ENCODE data around the gene PDRG1. TPM values are rescaled to one million over a fixed set of nuclear protein-coding genes. Genes with fewer than 3 reads are reported as not detected.
"Not testable (repeated sequence)": the region's sequence is repeated elsewhere in the genome, so short reads cannot be mapped to it uniquely, and the experiment has no call there.

Gene PDRG1
- total RNA-seq, 1 experiment from 2014 or later = 6.2 TPM

DNA sequence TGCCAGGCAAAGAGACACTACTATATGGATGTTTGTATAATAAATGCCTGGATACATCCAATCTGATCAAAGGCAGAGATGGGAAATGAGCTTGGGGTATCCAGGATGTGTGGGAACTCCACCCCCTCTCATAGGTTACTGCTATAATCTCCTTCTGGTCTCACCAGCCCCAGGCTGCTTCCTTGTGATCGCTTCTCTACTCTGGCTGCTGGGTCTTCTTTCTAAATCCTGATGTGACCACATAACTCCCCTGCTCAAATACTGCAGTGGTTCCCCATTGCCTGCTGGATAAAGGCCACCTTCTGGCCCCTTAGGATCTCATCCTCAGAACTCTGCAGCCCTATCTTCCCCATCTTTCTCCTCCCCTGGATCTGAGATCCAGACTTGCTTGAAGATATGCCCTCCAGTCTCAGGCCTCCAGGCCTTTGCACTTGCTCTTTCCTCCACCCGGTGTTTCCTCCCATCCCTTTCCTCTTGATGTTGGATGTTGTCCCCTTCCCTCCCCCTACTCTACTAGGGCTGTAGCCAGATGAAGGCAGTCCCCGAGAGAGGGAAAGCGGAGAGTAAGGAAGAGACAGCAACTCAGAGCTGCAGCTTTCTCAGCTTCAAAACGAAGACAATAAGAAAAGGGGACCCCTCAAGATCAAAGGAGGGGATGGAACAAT, 15.3 kb upstream of the PDRG1 start:
- DNase-seq (ENCODE audit: low spot score) = no peak

DNA sequence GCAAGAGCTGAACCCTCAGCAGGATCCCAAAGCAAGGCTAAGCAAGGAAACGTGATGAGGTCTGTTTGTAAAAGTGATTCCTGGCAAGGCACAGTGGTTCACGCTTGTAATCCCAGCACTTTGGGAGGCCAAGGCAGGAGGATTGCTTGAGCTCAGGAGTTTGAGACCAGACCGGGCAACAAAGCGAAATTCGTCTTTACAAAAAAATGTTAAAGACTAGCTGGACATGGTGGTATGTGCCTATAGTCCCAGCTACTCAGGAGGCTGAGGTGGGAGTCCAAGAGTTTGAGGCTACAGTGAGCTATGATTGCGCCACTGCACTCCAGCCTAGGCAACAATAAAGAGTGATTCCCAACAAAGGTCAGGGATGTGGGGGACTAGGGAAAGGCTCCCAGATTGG, 12.0 kb upstream of the PDRG1 start:
- no peak for DNase-seq (ENCODE audit: low spot score)

DNA sequence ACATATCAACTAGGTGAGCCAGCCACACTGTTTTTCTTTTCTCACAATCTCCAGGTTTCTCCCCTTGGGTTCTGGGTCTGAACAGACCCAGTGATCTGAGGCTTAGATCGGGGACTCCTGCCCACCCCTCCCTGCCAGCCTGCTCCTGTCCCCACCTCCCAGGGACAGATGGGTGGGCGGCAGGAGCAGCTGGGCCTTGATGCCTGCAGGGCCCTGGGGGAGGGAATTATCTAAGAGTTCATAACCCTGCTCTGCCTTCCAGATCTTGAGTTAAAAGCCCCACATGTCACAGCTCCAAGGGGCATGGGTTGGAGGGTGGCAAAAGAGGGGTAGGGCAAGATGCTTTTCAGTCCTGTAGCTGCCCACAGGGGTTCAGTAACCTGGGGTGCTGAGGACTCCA, 10.9 kb upstream of the PDRG1 start:
- no peak for DNase-seq (ENCODE audit: low spot score)

DNA sequence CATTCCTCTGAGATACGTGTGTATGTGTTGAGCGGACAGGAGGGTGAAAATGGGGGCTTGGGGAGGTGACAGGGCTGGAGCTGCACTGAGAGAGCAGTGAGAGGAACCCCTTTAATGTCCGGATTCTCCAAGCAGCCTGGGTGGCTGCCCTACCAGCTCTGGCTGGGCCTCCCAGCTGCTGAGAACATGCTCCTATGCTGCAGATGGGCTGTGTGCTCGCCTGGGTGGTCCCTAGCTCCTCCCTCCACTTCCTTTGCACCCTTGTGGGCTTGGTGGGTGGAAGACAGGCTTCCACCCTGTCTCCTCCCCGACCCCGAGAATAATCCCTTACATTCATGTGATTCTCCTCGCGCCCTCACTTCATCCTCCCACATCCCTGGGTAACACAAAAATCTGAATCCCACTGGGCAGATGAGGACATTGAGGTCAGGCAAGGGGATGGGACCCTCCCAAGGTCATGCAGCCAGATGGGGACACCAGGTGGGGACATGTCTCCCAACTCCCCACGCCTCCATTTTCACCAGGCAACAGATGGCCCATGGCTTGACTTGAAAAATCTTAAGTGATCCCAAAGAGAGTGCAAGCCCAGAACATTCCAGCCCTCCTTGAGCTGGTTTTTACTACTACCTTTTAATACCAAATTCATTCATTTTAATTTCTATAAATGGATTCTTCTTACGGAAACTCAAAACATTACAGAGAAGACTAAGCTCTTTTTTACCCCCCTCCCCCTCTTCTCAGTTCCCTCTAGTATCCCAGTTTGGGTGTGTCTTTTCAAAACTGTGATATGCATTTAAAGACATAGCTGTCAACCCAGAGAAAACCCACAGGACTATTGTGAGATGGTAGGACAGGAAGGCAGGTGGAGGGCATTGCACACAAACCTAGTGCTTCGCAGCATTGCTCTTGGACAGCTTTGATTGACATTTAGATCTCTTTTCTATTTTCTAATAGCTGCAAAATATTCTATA, 5.0 kb upstream of the PDRG1 start:
- no peak for DNase-seq (ENCODE audit: low spot score)

DNA sequence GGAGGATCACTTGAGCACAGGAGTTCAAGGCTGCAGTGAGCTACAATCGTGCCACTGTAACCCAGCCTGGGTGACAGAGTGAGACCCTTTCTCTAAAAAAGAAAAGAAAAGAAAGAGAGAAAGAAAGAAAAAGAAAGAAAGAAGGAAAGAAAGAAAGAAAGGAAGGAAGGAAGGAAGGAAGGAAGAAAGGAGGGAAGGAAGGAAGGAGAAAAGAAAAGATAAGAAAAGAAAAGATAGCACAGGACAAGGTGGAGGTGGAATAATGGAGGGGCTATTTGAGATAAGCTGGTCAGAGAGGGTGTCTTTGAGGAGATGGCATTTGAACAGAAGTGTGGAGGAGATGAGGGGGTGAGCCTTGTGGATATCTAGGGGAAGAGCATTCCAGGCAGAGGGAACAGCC, 2.7 kb upstream of the PDRG1 start:
- DNase-seq (ENCODE audit: low spot score) = no peak

DNA sequence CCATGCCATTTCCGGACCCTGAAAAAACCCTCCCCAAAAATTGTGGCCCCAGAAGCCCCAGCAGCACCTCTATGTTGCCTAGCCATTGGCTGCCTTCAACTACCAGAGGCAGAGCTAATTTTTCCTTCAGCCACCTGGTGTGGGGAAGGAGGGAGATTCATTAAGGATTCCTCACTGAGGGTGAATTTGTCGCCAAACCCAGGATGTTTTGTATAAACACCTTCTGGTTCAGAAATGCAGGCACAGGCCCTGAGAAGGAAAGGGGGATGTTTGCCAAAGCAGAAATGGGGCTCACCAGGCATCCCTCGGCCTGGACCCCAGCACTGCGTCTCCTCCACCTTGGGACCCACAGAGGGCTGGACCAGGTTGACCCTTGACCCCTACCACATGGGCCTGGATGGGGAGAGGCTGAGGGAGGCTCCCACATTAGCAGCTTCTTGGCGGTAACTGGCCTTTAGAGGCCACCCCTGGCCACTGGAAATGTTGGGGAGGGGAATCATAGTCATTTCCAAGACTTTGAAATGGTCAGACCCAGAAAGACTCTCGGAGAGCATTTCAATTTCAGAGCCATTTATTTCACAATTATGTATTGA, 1.8 kb upstream of the PDRG1 start:
- DNase-seq (ENCODE audit: low spot score) = no peak

DNA sequence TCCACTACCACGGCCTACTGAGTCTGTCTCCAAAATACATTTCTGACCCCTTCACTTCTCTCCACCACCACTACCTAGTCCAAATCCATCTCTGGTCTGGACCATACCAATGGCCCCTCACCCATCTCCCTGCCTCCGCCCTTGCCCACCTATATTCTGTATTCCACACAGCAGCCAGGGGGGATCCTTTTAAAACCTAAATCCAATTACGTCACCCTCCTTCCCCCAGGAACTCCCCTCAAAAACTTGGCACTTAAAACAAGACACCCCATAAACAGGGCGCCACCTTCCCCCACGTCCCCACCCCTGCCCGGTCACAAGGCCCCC, 680 bp downstream of the PDRG1 start:
- no peak for DNase-seq (ENCODE audit: low spot score)

DNA sequence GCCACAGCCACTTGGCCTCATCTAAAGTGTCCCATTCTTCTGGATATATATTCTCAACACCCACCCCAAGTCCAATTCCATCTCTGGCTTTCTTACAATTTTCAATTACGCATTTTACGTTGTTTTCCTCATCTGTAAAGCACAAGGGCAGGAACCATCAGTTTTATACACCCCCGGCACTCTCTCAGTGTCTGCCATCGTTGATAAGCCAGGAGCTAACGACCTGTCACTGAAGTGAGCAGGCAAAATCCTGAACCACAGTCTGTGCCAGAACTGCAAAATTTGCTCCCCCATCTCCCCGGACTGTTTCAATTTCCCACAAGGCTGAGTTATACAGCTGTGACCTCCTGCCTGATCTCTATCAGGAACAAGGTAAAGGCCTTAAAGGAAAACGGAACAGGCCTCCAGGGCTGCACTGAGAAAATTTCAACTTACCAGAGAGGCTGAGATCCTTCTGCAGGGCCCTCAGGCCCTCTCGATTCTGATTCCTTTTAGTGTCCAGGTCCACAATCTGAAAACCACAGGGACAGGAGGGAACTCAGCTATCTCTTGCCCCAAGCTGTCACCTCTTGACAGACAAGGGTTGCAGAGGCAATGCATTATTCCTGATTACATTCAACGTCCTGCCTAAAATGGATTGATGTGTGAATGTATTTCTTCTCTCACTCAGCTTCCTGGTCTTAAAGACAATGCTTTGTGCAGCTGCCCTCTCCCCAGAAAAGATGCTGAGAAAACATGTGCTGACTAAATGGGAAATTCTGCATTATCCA, 1.8 kb downstream of the PDRG1 start:
- no peak for DNase-seq (ENCODE audit: low spot score)

DNA sequence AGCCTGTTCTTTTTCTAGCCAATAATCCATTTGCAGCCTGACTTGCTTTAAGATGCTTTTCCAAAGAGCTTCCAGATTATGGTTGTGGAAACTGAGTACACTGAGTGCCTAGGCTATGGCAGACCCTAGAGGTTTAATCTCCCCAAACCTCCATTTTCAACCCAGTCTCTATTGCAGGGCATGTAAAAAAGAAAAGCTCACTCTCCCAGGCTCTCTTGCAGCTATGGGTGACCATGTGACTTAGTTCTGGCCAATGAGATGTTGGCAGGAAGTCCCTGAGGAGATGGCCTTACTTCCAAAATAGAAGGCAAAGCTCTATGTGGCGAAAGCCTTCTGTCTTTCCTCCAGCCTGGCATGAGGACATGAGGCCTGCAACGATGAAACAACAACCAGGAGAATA, 3.8 kb downstream of the PDRG1 start:
- DNase-seq (ENCODE audit: low spot score) = no peak

DNA sequence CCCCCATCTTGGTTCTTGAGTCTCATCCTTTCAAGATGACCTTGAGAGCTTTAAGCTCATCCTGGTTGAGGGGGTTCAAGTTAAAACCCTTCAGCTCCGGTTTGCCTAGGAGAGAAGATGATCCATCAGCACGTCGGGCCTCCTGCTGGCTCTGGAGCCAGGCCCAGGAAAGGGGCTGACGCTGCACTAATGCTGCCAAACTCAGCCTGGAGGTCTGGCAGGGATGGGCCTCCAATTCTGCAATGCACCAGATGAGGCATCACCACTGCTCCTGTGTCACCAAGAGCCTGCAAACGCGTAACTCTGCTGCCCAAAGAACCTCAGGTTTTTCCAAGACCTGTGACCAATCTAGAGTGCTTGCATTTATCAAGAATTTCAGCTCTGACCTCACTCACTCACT, 6.1 kb downstream of the PDRG1 start:
- no peak for DNase-seq (ENCODE audit: low spot score)

DNA sequence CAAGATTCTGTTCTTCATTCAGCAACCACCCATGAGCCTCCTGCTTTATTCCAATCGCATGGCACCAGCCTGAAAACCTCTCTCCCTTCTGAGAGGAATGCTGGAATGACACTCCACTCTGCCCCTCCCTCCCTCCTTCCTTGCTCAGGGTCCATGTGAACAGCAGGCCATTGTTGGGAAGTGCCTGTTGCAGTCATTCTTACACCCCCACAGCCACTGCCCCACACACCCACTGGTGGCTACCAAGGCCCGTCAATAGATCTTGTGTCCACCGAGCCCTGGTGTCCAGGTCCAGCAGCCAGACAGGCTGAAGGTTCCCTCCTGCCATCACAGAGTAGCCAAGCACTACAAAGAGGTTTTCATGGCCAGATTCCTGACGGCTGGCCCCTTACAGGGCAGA, 6.5 kb downstream of the PDRG1 start:
- no peak for DNase-seq (ENCODE audit: low spot score)

DNA sequence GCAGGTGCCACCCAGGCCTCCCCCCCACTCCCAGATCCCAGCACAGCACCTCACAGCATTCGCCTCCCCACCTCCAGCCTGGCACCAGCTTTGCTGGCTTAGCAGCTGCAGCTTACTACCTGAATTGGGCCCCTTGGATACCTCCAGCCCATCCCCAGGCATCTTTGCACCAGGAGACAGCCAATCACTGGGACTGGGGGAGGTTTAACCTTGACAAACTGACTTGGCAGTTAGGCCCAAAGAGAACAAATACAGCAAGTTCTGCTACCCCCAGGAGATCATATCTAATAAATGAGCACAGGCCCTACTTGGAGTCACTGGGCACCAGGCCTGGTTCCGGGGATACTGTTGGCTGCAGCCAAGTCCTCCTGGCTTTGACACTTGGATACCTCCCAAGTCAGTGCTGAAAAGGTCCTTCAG, 8.8 kb downstream of the PDRG1 start:
- no peak for DNase-seq (ENCODE audit: low spot score)

DNA sequence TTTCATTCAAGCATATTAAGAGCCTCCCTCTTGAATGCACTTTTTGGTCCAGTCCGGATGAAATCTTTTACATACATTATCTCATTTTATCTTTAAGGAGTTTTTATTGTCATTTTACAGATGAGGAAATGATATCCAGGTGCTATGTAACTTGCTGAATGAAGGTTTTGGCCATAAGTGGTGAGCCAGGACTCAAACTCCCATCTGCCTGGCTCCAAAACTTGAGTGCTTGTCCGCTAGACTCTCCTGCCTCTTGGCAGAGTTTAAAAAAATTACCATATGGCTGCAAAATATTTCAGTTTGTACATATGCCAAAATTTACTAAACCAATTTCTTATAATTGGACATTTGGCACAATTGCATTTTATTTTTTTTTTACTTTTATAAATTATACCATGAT, 12.2 kb downstream of the PDRG1 start:
- DNase-seq (ENCODE audit: low spot score) = no peak

DNA sequence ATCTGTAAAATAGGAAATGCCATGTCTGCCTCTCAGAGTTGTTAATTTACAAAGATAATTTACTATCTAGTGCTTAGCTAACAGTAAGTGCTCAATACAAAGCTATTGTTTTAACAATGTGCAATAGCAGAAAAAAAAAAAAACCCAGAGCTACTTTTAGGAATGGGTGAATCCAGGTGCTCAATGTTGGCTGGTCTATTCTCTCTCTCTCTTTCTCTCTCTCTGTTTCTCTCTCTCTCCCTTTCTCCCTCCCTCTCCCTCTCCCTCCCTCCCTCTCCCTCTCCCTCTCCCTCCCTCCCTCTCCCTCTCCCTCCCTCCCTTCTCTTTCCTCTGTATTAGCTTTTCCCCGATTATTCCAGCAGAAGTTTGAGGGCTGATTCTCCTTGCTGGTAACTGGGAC, 14.0 kb downstream of the PDRG1 start:
- DNase-seq (ENCODE audit: low spot score) = no peak

DNA sequence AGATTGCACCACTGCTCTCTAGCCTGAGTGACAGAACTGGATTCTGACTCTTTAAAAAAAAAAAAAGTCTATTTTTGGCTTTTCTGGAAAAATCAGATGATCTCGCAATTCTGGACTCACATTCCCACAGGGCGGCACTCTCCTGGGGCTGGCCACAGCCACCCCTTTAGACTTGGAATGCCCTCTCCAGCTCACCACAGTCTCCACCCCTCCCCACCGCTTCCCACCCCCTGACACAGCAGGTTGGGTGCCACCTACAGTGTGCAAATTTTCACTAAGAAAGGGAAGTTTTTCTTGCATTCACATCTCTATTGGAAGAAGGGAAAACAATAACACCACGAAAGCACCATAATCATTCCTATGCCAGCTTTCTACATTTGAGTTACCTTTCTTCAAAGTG, 15.4 kb downstream of the PDRG1 start:
- DNase-seq (ENCODE audit: low spot score) = no peak

DNA sequence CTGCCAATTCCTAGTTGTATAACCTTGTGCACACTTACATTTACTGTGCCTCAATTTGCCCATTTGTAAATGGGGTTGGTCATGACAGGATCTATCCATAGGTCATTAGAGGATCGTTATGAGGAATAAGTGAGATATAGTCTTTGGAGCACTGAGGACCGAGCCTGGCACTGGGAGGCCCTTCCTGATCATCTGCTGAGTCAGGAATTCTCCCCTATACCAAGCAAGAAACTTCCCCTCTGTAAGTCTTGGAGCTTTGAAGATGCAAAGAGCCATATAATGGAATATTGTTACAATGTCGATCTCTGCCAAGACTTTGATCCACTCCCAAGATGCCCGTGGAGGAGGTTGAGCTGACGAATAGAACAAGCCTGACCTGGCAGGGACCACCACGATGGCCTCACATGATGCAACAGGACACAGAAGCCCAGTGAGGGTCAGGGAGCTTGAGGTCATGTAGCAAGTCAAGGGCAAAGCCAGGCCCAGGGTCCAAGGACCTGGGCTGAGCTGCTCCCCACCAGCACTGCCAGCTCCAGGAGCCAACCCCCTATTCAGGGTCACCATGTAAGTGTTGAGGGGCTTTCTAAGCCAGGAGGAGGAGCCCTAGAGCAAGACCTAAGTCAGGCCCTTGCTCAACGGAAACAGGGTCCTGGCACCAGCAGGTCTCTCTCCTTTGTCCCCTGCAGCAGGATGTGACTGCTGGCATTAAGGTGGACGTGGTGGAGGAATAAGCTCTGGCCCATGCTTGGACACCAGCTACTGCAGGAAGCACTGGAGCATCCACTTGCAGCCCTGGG, 16.7 kb downstream of the PDRG1 start:
- DNase-seq (ENCODE audit: low spot score) = no peak

DNA sequence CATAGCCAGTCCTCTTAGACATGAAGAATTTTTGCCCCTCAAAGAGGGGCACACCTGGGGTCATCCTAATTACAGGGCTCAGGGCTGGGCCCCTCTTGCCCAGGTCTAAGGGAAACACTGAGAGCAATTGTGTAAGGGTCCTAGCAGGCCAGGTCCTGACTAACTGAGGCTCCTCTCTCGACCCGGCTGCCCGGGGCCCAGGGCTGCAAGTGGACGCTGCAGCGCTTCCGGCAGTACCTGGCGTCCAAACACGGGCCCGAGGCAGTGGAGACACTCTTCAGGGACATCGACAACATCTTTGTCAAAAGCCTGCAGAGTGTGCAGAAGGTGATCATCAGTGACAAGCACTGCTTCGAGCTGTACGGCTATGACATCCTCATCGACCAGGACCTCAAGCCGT, 17.4 kb downstream of the PDRG1 start:
- DNase-seq (ENCODE audit: low spot score) = no peak

DNA sequence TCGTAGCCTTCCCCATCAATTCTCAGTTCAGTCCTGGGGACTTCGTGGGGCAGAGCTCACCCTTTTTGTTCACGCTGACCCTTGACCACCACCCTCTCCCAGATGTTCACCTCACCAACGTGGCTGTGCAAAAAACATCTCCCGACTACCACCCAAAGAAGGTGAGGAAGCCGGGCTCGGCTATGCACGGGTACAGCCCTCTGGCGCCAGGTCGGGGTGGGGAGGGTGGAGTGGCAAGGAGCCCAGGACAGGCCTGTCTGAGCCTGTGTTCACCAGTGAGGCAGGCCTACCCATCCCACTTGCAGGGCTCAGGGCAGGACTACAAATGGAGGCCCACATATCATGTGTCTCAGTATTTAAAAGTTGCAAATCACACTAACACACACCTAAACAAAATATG, 18.1 kb downstream of the PDRG1 start:
- no peak for DNase-seq (ENCODE audit: low spot score)

DNA sequence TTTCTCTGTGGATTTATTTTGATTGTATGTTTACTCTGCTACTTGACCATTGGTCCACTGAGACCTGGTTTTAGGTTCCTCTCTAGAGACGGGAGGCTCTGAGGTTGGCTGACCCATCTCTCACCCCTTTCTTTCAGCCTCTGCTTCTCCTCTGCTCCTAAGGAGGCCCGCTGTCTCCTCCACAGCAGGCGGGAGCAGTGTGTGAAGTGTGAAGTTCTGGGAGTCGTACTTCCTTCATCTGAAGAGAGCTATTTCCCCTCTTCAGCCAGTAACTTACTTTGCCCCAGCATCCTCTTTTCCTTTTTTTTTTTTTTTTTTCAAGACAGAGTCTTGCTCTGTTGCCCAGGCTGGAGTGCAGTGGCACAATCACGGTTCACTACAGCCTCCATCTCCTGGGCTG, 21.1 kb downstream of the PDRG1 start:
- no peak for DNase-seq (ENCODE audit: low spot score)

DNA sequence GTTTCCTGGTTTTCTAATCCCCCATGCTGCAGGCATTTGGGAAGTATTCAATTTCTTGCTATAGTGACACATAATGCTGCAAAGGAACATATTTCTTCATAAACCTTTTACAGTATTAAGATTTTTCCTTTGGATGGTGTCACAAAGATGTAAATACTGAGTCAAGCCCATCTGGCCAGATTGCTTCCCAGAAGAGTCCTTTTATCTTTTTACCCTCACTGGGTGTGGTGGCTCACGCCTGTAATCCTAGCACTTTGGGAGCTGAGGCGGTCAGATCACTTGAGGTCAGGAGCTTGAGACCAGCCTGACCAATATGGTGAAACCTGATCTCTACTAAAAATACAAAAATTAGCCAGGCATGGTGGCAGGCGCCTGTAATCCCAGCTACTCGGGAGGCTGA, 22.2 kb downstream of the PDRG1 start:
- not testable (repeated sequence) for DNase-seq (ENCODE audit: low spot score)

DNA sequence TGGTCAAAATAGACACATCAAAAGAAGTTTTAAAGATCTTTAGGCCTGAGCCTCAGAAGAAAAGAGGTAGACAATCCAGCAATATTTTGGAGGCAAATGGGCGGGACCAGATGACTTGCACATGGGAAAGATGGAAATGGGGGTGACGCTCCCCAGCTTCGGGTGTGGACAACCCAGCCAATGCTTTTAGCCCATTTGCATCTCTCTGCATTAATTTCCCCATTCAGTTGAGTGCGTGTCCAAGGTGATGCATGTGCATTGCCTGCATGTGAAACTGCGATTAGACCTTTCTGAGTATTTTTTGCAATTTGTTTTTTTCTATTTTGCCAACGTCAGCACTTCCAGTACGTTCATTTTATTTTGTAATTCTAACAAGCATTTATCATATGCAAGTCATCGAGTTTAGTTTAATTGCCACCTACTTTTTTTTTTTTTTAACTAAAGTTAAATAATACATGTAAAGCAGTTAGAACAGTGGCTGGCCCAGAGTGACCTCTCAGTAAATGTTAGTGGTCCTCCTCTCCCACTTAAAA, 24.2 kb downstream of the PDRG1 start:
- DNase-seq (ENCODE audit: low spot score) = no peak
